Gastrocnemius medialis (tissue), 4 donors: ENCODE results near the gene PHOSPHO2. TPM values are rescaled to one million over a fixed set of nuclear protein-coding genes. Genes with fewer than 3 reads are reported as not detected.

Experiments used
- ATAC-seq, 2 donors: fragments of 150-250 bp; one replicate each; pipeline ENCODE4 v1.9.1; 2016
- DNase-seq, 2 donors: peaks; one replicate each; pipeline ENCODE4 v3.0.0-alpha.2; 2019
- H3K27ac ChIP-seq, 4 donors: fragments of 200-600 bp; sonication (generic); 1 replicate in 1 of 4; 2 replicates in 3 of 4; pipeline ENCODE4 v1.5.1; 2016 to 2018; ENCODE audit warnings: mild to moderate bottlenecking in 2 of 4, moderate library complexity in 1 of 4
- H3K27me3 ChIP-seq, 3 donors: fragments of 200-600 bp; sonication (generic) in 2 of 3; 1 replicate in 1 of 3; 2 replicates in 2 of 3; pipeline versions ENCODE4 v1.5.1 to v1.6.0; 2016 to 2019; ENCODE audit warnings: mild to moderate bottlenecking in 1 of 3, moderate library complexity in 1 of 3
- H3K36me3 ChIP-seq, 2 donors: fragments of 200-600 bp; sonication (generic) in 1 of 2; one replicate each; pipeline ENCODE4 v1.5.1; 2017 to 2018
- H3K4me1 ChIP-seq, 2 donors: fragments of 200-600 bp; sonication (generic) in 1 of 2; one replicate each; pipeline ENCODE4 v1.5.1; 2016 to 2017; ENCODE audit warnings: mild to moderate bottlenecking in 2 of 2
- H3K4me3 ChIP-seq, 4 donors: fragments of 200-600 bp; sonication (generic) in 3 of 4; 1 replicate in 1 of 4; 2 replicates in 3 of 4; pipeline ENCODE4 v1.5.1; 2016 to 2019; ENCODE audit warnings: mild to moderate bottlenecking in 2 of 4
- H3K9me3 ChIP-seq, 3 donors: fragments of 200-600 bp; sonication (generic) in 2 of 3; 1 replicate in 1 of 3; 2 replicates in 2 of 3; pipeline ENCODE4 v1.5.1; 2016 to 2019
- CTCF ChIP-seq, 5 experiments: fragments of 450-650 bp in 3 of 5; fragments of 200-600 bp in 2 of 5; sonication (generic) in 2 of 5; IDR thresholded peaks in 4 of 5; conservative IDR thresholded peaks in 1 of 5; 1 replicate in 4 of 5; 2 replicates in 1 of 5; pipeline ENCODE4 v1.5.1; 2016 to 2019; ENCODE audit warnings: antibody characterized with exemption in 5 of 5, mild to moderate bottlenecking in 3 of 5, moderate library complexity in 3 of 5
- POLR2A ChIP-seq, 2 donors: fragments of 450-650 bp; IDR thresholded peaks; one replicate each; pipeline ENCODE4 v1.6.1; 2017; ENCODE audit warnings: antibody characterized with exemption in 2 of 2, mild to moderate bottlenecking in 2 of 2, moderate library complexity in 2 of 2
- in situ Hi-C, 4 donors: fragments of 200-750 bp; cut with MboI; loops; one replicate each; pipeline versions ENCODE4 v1.15.0 to v1.8.0; 2017; ENCODE audit warnings: low sequenced_read_pairs in 4 of 4
- intact Hi-C: fragments of 100-400 bp; cut with DNase I; formaldehyde crosslinking; loops from one replicate; pipeline ENCODE4 v1.15.1; 2023; ENCODE audit warnings: low total_unique reads
- total RNA-seq, 4 donors: library from RNA; depleted of rRNA; stranded (reverse); fragments of >200 nt; gene quantifications; one replicate each; pipeline versions ENCODE4 v1.1.0 to v1.2.3, GENCODE V29; 2016

The PHOSPHO2 gene
- total RNA-seq, 4 donors from 2014 or later = 2.0 to 9.4 (median 2.9) TPM

- DNase-seq (no peak), ATAC-seq (no peak)
- Histone ChIP-seq H3K27ac (no peak overlapping the region), H3K4me3 (no peak overlapping the region), H3K36me3 (no peaks in the 10 kb centered on the region), H3K27me3 (no peaks in the 10 kb centered on the region), H3K9me3 (no peaks in the 10 kb centered on the region), H3K4me1 (no peaks in the 10 kb centered on the region)
- intact Hi-C loops = no loop called here
- no peak for TF ChIP-seq CTCF (IDR thresholded peaks at IDR 0.05 in 4 of 5, conservative IDR thresholded peaks at IDR 0.05 in 1 of 5)
- no peak for TF ChIP-seq POLR2A (IDR thresholded peaks at IDR 0.05)
- in situ Hi-C loops = no loop called here
These were observed 26.7 kb upstream of the PHOSPHO2 start for GRCh38 chr2:169667583-169667982.

GRCh38 chr2:169670215-169670651 is 24.0 kb upstream of the PHOSPHO2 start:
- H3K9me3 ChIP-seq = no peaks in the 10 kb centered on the region
- no peaks in the 10 kb centered on the region for H3K4me1 ChIP-seq
- in situ Hi-C loops = no loop called here
- H3K27me3 ChIP-seq = no peaks in the 10 kb centered on the region
- no peak overlapping the region for H3K4me3 ChIP-seq
- TF ChIP-seq CTCF (IDR thresholded peaks at IDR 0.05 in 4 of 5, conservative IDR thresholded peaks at IDR 0.05 in 1 of 5) (no peak), POLR2A (IDR thresholded peaks at IDR 0.05) (no peak)
- ATAC-seq (no peak), DNase-seq (no peak)
- no peaks in the 10 kb centered on the region for H3K36me3 ChIP-seq
- H3K27ac ChIP-seq = no peak overlapping the region
- intact Hi-C loops = no loop called here

GRCh38 chr2:169670937-169671336 is 23.3 kb upstream of the PHOSPHO2 start:
- Histone ChIP-seq H3K27ac (no peak overlapping the region), H3K9me3 (no peaks in the 10 kb centered on the region), H3K27me3 (no peaks in the 10 kb centered on the region), H3K36me3 (no peaks in the 10 kb centered on the region), H3K4me1 (no peaks in the 10 kb centered on the region), H3K4me3 (no peak overlapping the region)
- intact Hi-C loops = no loop called here
- no peak for ATAC-seq
- no peak for DNase-seq
- in situ Hi-C loops = no loop called here
- TF ChIP-seq CTCF (IDR thresholded peaks at IDR 0.05 in 4 of 5, conservative IDR thresholded peaks at IDR 0.05 in 1 of 5) = no peak
- TF ChIP-seq POLR2A (IDR thresholded peaks at IDR 0.05) = no peak

GRCh38 chr2:169672406-169672805 is 21.9 kb upstream of the PHOSPHO2 start:
- Histone ChIP-seq H3K27ac (no peak overlapping the region), H3K4me1 (no peaks in the 10 kb centered on the region), H3K27me3 (no peaks in the 10 kb centered on the region), H3K36me3 (no peaks in the 10 kb centered on the region), H3K4me3 (no peak overlapping the region), H3K9me3 (no peaks in the 10 kb centered on the region)
- DNase-seq (no peak), ATAC-seq (no peak)
- TF ChIP-seq POLR2A (IDR thresholded peaks at IDR 0.05) = no peak
- no peak for TF ChIP-seq CTCF (IDR thresholded peaks at IDR 0.05 in 4 of 5, conservative IDR thresholded peaks at IDR 0.05 in 1 of 5)
- in situ Hi-C loops = no loop called here
- intact Hi-C loops = no loop called here

- no peak for DNase-seq
- Histone ChIP-seq H3K9me3 (no peaks in the 10 kb centered on the region), H3K27ac (no peak overlapping the region), H3K27me3 (no peaks in the 10 kb centered on the region), H3K36me3 (no peaks in the 10 kb centered on the region), H3K4me3 (no peak overlapping the region), H3K4me1 (no peaks in the 10 kb centered on the region)
- no peak for ATAC-seq
- TF ChIP-seq POLR2A (IDR thresholded peaks at IDR 0.05) (no peak), CTCF (IDR thresholded peaks at IDR 0.05 in 4 of 5, conservative IDR thresholded peaks at IDR 0.05 in 1 of 5) (no peak)
- in situ Hi-C loops = no loop called here
- intact Hi-C loops = no loop called here
These were observed 21.2 kb upstream of the PHOSPHO2 start for GRCh38 chr2:169673106-169673505.
